GM18508 (cell line): ENCODE results near the gene LENG9.

Experiments
- ATAC-seq: cut with Tn5 transposase; IDR thresholded peaks from one replicate; pipeline ENCODE4 v1.9.1; 2021; ENCODE audit warnings: moderate number of reproducible peaks; ENCODE audit not compliant: insufficient read depth, unreplicated experiment

LENG9 gene

GRCh38 chr19:54444737-54445136 is 18.8 kb downstream of the LENG9 start:
- ATAC-seq = no peak

GRCh38 chr19:54440641-54441040 is 22.9 kb downstream of the LENG9 start:
- no peak for ATAC-seq

GRCh38 chr19:54439174-54439851 is 24.3 kb downstream of the LENG9 start:
- no peak for ATAC-seq

GRCh38 chr19:54436628-54437252 is 26.8 kb downstream of the LENG9 start:
- ATAC-seq = no peak

GRCh38 chr19:54436031-54436523 is 27.5 kb downstream of the LENG9 start:
- ATAC-seq = no peak

- ATAC-seq = no peak
These were observed 28.0 kb downstream of the LENG9 start for GRCh38 chr19:54435551-54436016.

- ATAC-seq = no peak
These were observed 28.7 kb downstream of the LENG9 start for GRCh38 chr19:54434873-54435214.

GRCh38 chr19:54434112-54434872 is 29.3 kb downstream of the LENG9 start:
- no peak for ATAC-seq

- no peak for ATAC-seq
These were observed 29.9 kb downstream of the LENG9 start for GRCh38 chr19:54433697-54434096.

GRCh38 chr19:54432144-54432738 is 31.3 kb downstream of the LENG9 start:
- ATAC-seq = no peak

- no peak for ATAC-seq
These were observed 32.2 kb downstream of the LENG9 start for GRCh38 chr19:54431255-54431838.

- no peak for ATAC-seq
These were observed 33.0 kb downstream of the LENG9 start for GRCh38 chr19:54430306-54431254.

GRCh38 chr19:54429545-54430227 is 33.9 kb downstream of the LENG9 start:
- no peak for ATAC-seq

- ATAC-seq = no peak
These were observed 34.4 kb downstream of the LENG9 start for GRCh38 chr19:54429176-54429495.

GRCh38 chr19:54428323-54429175 is 35.0 kb downstream of the LENG9 start:
- no peak for ATAC-seq

GRCh38 chr19:54427586-54427985 is 36.0 kb downstream of the LENG9 start:
- no peak for ATAC-seq

GRCh38 chr19:54426291-54426931 is 37.2 kb downstream of the LENG9 start:
- ATAC-seq = no peak

GRCh38 chr19:54425382-54425723 is 38.2 kb downstream of the LENG9 start:
- ATAC-seq = no peak
